IMR-90 (cell line): Measurements from ENCODE around the gene RASGEF1C. TPM values are rescaled to one million over a fixed set of nuclear protein-coding genes. Genes with fewer than 3 reads are reported as not detected.

Experiments used
- ATAC-seq: fragments of 200-7000 bp; cut with Tn5 transposase; 2 replicates; pipeline ENCODE4 v1.9.1; 2020; ENCODE audit warnings: low read depth, mild to moderate bottlenecking, moderate library complexity
- BruUV-seq: library from RNA; stranded (reverse); fragments of 400-500 nt; replicated peaks from 2 replicates; lab custom pipeline; 2021; lab: Mats Ljungman, UMichigan
- CTCF ChIA-PET: fragments of 300-600 bp; formaldehyde crosslinking; extraction: SDS; loops from one replicate; lab custom pipeline; 2021; ENCODE audit warnings: antibody characterized with exemption; lab: Yijun Ruan, JAX
- POLR2A ChIA-PET: fragments of 300-600 bp; sonication (Branson Sonifier 250); formaldehyde crosslinking; loops from one replicate; lab custom pipeline; 2022; ENCODE audit warnings: antibody characterized with exemption; ENCODE audit not compliant: unreplicated experiment; lab: Charles Lee
- DNase-seq: peaks from one replicate; pipeline ENCODE4 v3.0.0; 2013
- H2AFZ ChIP-seq: replicated peaks from 2 replicates; pipeline ENCODE3; 2013; ENCODE audit warnings: low read length, mild to moderate bottlenecking; ENCODE audit not compliant: poor library complexity
- H2AK5ac ChIP-seq: 2 replicates; pipeline ENCODE4 v1.6.1; 2013; ENCODE audit warnings: low read depth, low read length, inconsistent platforms
- H2AK9ac ChIP-seq: replicated peaks from 2 replicates; pipeline ENCODE3; 2013; ENCODE audit warnings: mild to moderate bottlenecking, low read depth, low read length, moderate library complexity; ENCODE audit not compliant: poor library complexity
- H2BK120ac ChIP-seq: 2 replicates; pipeline ENCODE4 v1.6.1; 2013; ENCODE audit warnings: low read depth, low read length, inconsistent platforms
- H2BK15ac ChIP-seq: 3 replicates; pipeline ENCODE4 v1.6.1; 2013; ENCODE audit warnings: low read depth, low read length, inconsistent platforms
- H2BK20ac ChIP-seq: 2 replicates; pipeline ENCODE4 v1.6.1; 2013; ENCODE audit warnings: low read depth, mild to moderate bottlenecking, inconsistent platforms, low read length, moderate library complexity
- H2BK5ac ChIP-seq: 2 replicates; pipeline ENCODE4 v1.6.1; 2013; ENCODE audit warnings: mild to moderate bottlenecking, low read depth, low read length, inconsistent platforms; ENCODE audit not compliant: poor library complexity, severe bottlenecking
- H3K14ac ChIP-seq: replicated peaks from 2 replicates; pipeline ENCODE4 v1.6.1; 2013; ENCODE audit warnings: low read depth, low read length, inconsistent platforms
- H3K18ac ChIP-seq: 2 replicates; pipeline ENCODE4 v1.6.1; 2013; ENCODE audit warnings: low read depth, low read length, control low read depth
- H3K23ac ChIP-seq: 2 replicates; pipeline ENCODE4 v1.6.1; 2013; ENCODE audit warnings: low read depth, low read length, inconsistent platforms
- H3K27ac ChIP-seq: 2 replicates; pipeline ENCODE4 v1.5.1; 2013; ENCODE audit warnings: mild to moderate bottlenecking, control low read depth, low read length; ENCODE audit not compliant: insufficient read depth
- H3K27me3 ChIP-seq: 2 replicates; pipeline ENCODE4 v1.6.1; 2013; ENCODE audit warnings: low read length; ENCODE audit not compliant: control insufficient read depth, insufficient read depth
- H3K36me3 ChIP-seq: 2 replicates; pipeline ENCODE4 v1.6.1; 2013; ENCODE audit warnings: low read length, mixed read lengths; ENCODE audit not compliant: control insufficient read depth, insufficient read depth
- H3K4ac ChIP-seq: 2 replicates; pipeline ENCODE4 v1.6.1; 2013; ENCODE audit warnings: low read depth, low read length, inconsistent platforms
- H3K4me1 ChIP-seq: 2 replicates; pipeline ENCODE4 v1.6.1; 2013; ENCODE audit warnings: low read length, mixed read lengths; ENCODE audit not compliant: control insufficient read depth, insufficient read depth
- H3K4me2 ChIP-seq: 2 replicates; pipeline ENCODE4 v1.6.1; 2013; ENCODE audit warnings: low read depth, mild to moderate bottlenecking, control low read depth, low read length, moderate library complexity
- H3K4me3 ChIP-seq: 2 replicates; pipeline ENCODE4 v1.5.1; 2013; ENCODE audit warnings: low read depth, mild to moderate bottlenecking, control low read depth, low read length, moderate library complexity; ENCODE audit not compliant: insufficient read depth
- H3K56ac ChIP-seq: 2 replicates; pipeline ENCODE4 v1.6.1; 2013; ENCODE audit warnings: low read length, inconsistent platforms; ENCODE audit not compliant: insufficient read depth; ENCODE audit errors: extremely low read depth
- H3K79me1 ChIP-seq, 2 experiments: 2 replicates each; pipeline ENCODE4 v1.6.1; 2013; ENCODE audit warnings: low read length in 2 of 2, inconsistent platforms in 1 of 2, low read depth in 1 of 2
- H3K9ac ChIP-seq: 2 replicates; pipeline ENCODE4 v1.6.1; 2013; ENCODE audit warnings: low read depth, low read length, control low read depth
- H3K9me1 ChIP-seq: 2 replicates; pipeline ENCODE4 v1.6.1; 2013; ENCODE audit warnings: low read length, inconsistent platforms; ENCODE audit not compliant: insufficient read depth
- H3K9me3 ChIP-seq: 2 replicates; pipeline ENCODE4 v1.6.1; 2013; ENCODE audit warnings: low read length; ENCODE audit not compliant: control insufficient read depth, insufficient read depth
- H4K20me1 ChIP-seq: 2 replicates; pipeline ENCODE4 v1.6.1; 2013; ENCODE audit warnings: low read length, inconsistent platforms; ENCODE audit not compliant: insufficient read depth
- H4K5ac ChIP-seq: 2 replicates; pipeline ENCODE4 v1.6.1; 2013; ENCODE audit warnings: mild to moderate bottlenecking, low read depth, low read length, control low read depth
- H4K8ac ChIP-seq, 2 experiments: 2 replicates each; pipeline ENCODE4 v1.6.1; 2013; ENCODE audit warnings: low read depth in 2 of 2, low read length in 2 of 2, control low read depth in 1 of 2, inconsistent platforms in 1 of 2
- H4K91ac ChIP-seq: 2 replicates; pipeline ENCODE4 v1.6.1; 2013; ENCODE audit warnings: low read depth, low read length, inconsistent platforms; ENCODE audit not compliant: insufficient read depth
- ELK1 ChIP-seq: fragments of 150-350 bp; IDR thresholded peaks from 2 replicates; pipeline ENCODE4 v1.6.1; 2016; ENCODE audit warnings: low read depth, mild to moderate bottlenecking, low read length, moderate library complexity, borderline replicate concordance
- MAFK ChIP-seq: IDR thresholded peaks from 2 replicates; pipeline ENCODE4 v1.6.1; 2012; ENCODE audit warnings: low read depth, low read length, improper control_type of control experiment
- POLR2A ChIP-seq: IDR thresholded peaks from 2 replicates; pipeline ENCODE4 v1.6.1; 2012; ENCODE audit warnings: mild to moderate bottlenecking, low read depth, low read length
- SMC3 ChIP-seq: fragments of 150-350 bp; IDR thresholded peaks from 2 replicates; pipeline ENCODE4 v1.6.1; 2016; ENCODE audit warnings: low read depth, mild to moderate bottlenecking, antibody characterized with exemption, low read length, moderate library complexity
- WGBS, 2 experiments: methylation state at CpG; one replicate each; pipeline versions ENCODE4 v1.1.5 to v1.1.7; 2013; ENCODE audit warnings: missing lambda C conversion rate in 2 of 2; ENCODE audit not compliant: insufficient read length in 1 of 2; ENCODE audit errors: extremely low coverage in 2 of 2; 5-methylcytosine and 5-hydroxymethylcytosine counted together
- dilution Hi-C: fragments of 300-500 bp; cut with HindIII; formaldehyde crosslinking; loops from one replicate; pipeline ENCODE4 v1.14.3; 2018; ENCODE audit warnings: low sequenced_read_pairs; ENCODE audit not compliant: unreplicated experiment
- in situ Hi-C: fragments of 300-500 bp; cut with MboI; formaldehyde crosslinking; loops from 3 replicates; pipeline ENCODE4 v1.14.3; 2019; ENCODE audit warnings: low sequenced_read_pairs, inconsistent platforms, mixed read lengths
- intact Hi-C: fragments of 100-400 bp; cut with micrococcal nuclease; formaldehyde crosslinking; loops from 2 replicates; pipeline ENCODE4 v1.10.0; 2022
- polyA plus RNA-seq, 3 experiments: library from polyadenylated mRNA; depleted of rRNA; stranded (reverse); fragments of >200 nt; gene quantifications; 2 replicates each; pipeline ENCODE4 v1.2.3, GENCODE V29; 2012; ENCODE audit warnings: low replicate concordance in 1 of 3
- total RNA-seq: library from RNA; depleted of rRNA; stranded (reverse); fragments of >200 nt; gene quantifications from 2 replicates; pipeline ENCODE4 v1.2.3, GENCODE V29; 2012

RASGEF1C gene
- total and polyA plus RNA-seq, 2 of the 4 experiments (the other 2 are of a cell fraction), result not detected

- DNase-seq (no peak), ATAC-seq (no peak)
- no peaks in the 10 kb centered on the region for H3K36me3 ChIP-seq
- H4K91ac ChIP-seq, result no peak overlapping the region
- no peak overlapping the region for H4K5ac ChIP-seq
- no peak overlapping the region for H3K23ac ChIP-seq
- peaks cover 2% of the 10 kb centered on the region; the same call in 1 of the 2 replicates for H3K4me1 ChIP-seq
- no peak overlapping the region for H2BK20ac ChIP-seq
- no peak overlapping the region for H2BK5ac ChIP-seq
- H4K8ac ChIP-seq, result no peak overlapping the region
- H3K4me3 ChIP-seq, result no peak overlapping the region
- H4K20me1 ChIP-seq, result no peaks in the 10 kb centered on the region
- no peak overlapping the region for H3K27ac ChIP-seq
- H3K79me1 ChIP-seq, result no peaks in the 10 kb centered on the region
- intact Hi-C loops (loop anchor here (1.0 kb wide), 1 partner anchor 46 kb away; no protein-coding TSS in a partner anchor), in situ Hi-C loops (no loop called here), dilution Hi-C loops (no loop called here)
- no peaks in the 10 kb centered on the region for H3K9me3 ChIP-seq
- no peak overlapping the region for H3K14ac ChIP-seq
- H2BK120ac ChIP-seq, result no peak overlapping the region
- H3K27me3 ChIP-seq, result peaks cover 5% of the 10 kb centered on the region
- no peak overlapping the region for H2BK15ac ChIP-seq
- POLR2A ChIA-PET, result no interaction called here
- TF ChIP-seq POLR2A, result no peak
- TF ChIP-seq SMC3, result no peak
- TF ChIP-seq ELK1, result no peak
- no peak for TF ChIP-seq MAFK
- no peak overlapping the region for H3K18ac ChIP-seq
- H2AK5ac ChIP-seq, result no peak overlapping the region
- H3K56ac ChIP-seq, result no peak overlapping the region
- 92% methylated on average over 2 of the region's 5 CpGs; no CpG with 5 or more reads in 1 of the 2 experiments for WGBS, 2 experiments
- no peak overlapping the region for H3K4ac ChIP-seq
- H2AFZ ChIP-seq, result no peak overlapping the region
- BruUV-seq, result no TSS peak
- CTCF ChIA-PET, result interaction anchor here (1.1 kb wide), 2 partner anchors 12 to 47 kb away, joined by 3 to 4 read pairs; partner anchors contain the start of gene RASGEF1C
- no peak overlapping the region for H2AK9ac ChIP-seq
- no peak overlapping the region for H3K9ac ChIP-seq
- no peaks in the 10 kb centered on the region for H3K9me1 ChIP-seq
- H3K4me2 ChIP-seq, result no peak overlapping the region
Measured at GRCh38 chr5:180162304-180162661, 46.7 kb downstream of the RASGEF1C start.
